HepG2 (cell line): ENCODE results near the gene SLC22A7. TPM values are rescaled to one million over a fixed set of nuclear protein-coding genes. Genes with fewer than 3 reads are reported as not detected.

Experiments
- ARHGAP35 ChIP-seq: sonication (generic); formaldehyde crosslinking; IDR thresholded peaks from 2 replicates; pipeline ENCODE4 v1.9.0; 2022; ENCODE audit warnings: mild to moderate bottlenecking, inconsistent platforms, moderate library complexity, missing genetic modification reagents, borderline replicate concordance
- ATF7 ChIP-seq, 2 experiments: fragments of 450-650 bp in 1 of 2; sonication (generic) in 1 of 2; formaldehyde crosslinking in 1 of 2; IDR thresholded peaks; 2 replicates each; pipeline versions ENCODE4 v1.4.0 to v1.6.1; 2016 to 2020; ENCODE audit warnings: antibody characterized with exemption in 1 of 2, mild to moderate bottlenecking in 1 of 2, missing genetic modification reagents in 1 of 2
- BRD4 ChIP-seq: sonication (generic); formaldehyde crosslinking; IDR thresholded peaks from 2 replicates; pipeline ENCODE4 v1.4.0; 2020; ENCODE audit warnings: missing genetic modification reagents
- KLF16 ChIP-seq, 2 experiments: sonication (generic) in 1 of 2; formaldehyde crosslinking in 1 of 2; IDR thresholded peaks; 2 replicates each; pipeline versions ENCODE4 v1.6.1 to v1.8.0; 2016 to 2023; ENCODE audit warnings: missing genetic modification reagents in 2 of 2, missing compliant biosample characterization in 1 of 2
- MYC ChIP-seq: sonication (generic); formaldehyde crosslinking; IDR thresholded peaks from 2 replicates; pipeline ENCODE4 v1.9.0; 2021; ENCODE audit warnings: missing genetic modification reagents, borderline replicate concordance
- NCOR1 ChIP-seq: fragments of 200-600 bp; sonication (generic); IDR thresholded peaks from 2 replicates; pipeline ENCODE4 v1.7.0; 2017; ENCODE audit warnings: antibody characterized with exemption, low read length, borderline replicate concordance
- RAD51 ChIP-seq: fragments of 450-650 bp; IDR thresholded peaks from 2 replicates; pipeline ENCODE4 v1.6.1; 2016; ENCODE audit warnings: borderline replicate concordance
- RARA ChIP-seq: IDR thresholded peaks from 2 replicates; pipeline ENCODE4 v1.6.1; 2016; ENCODE audit warnings: missing genetic modification reagents, missing compliant biosample characterization
- RFX3 ChIP-seq: IDR thresholded peaks from 2 replicates; pipeline ENCODE4 v1.6.1; 2016; ENCODE audit warnings: missing biosample characterization, missing genetic modification reagents
- SMARCC2 ChIP-seq: fragments of 450-650 bp; IDR thresholded peaks from 2 replicates; pipeline ENCODE4 v1.6.1; 2017; ENCODE audit warnings: antibody characterized with exemption, mild to moderate bottlenecking
- TOPORS ChIP-seq: sonication (generic); formaldehyde crosslinking; IDR thresholded peaks from 2 replicates; pipeline ENCODE4 v1.8.0; 2023; ENCODE audit warnings: mild to moderate bottlenecking, missing genetic modification reagents
- ZBTB20 ChIP-seq: sonication (generic); formaldehyde crosslinking; IDR thresholded peaks from 2 replicates; pipeline ENCODE4 v1.8.1; 2023; ENCODE audit warnings: missing genetic modification reagents, low read depth, mild to moderate bottlenecking, borderline replicate concordance
- ZBTB21 ChIP-seq: sonication (generic); formaldehyde crosslinking; IDR thresholded peaks from 2 replicates; pipeline ENCODE4 v1.4.0; 2020; ENCODE audit warnings: missing genetic modification reagents
- ZFAT ChIP-seq: sonication (generic); formaldehyde crosslinking; conservative IDR thresholded peaks from 2 replicates; pipeline ENCODE4 v1.8.1; 2023; ENCODE audit warnings: missing genetic modification reagents, inconsistent platforms
- ZFP36L2 ChIP-seq: sonication (generic); formaldehyde crosslinking; IDR thresholded peaks from 2 replicates; pipeline ENCODE4 v1.4.0; 2020; ENCODE audit warnings: missing genetic modification reagents
- ZFX ChIP-seq: sonication (generic); formaldehyde crosslinking; IDR thresholded peaks from 2 replicates; pipeline ENCODE4 v1.4.0; 2020; ENCODE audit warnings: mild to moderate bottlenecking, low read depth, missing genetic modification reagents, moderate library complexity
- ZNF138 ChIP-seq: sonication (generic); formaldehyde crosslinking; IDR thresholded peaks from 2 replicates; pipeline ENCODE4 v1.5.0; 2020; ENCODE audit warnings: mild to moderate bottlenecking, low read depth, missing genetic modification reagents
- polyA plus RNA-seq, 8 experiments: library from polyadenylated mRNA; depleted of rRNA in 3 of 8; stranded (reverse) in 7 of 8; unstranded in 1 of 8; fragments of >200 nt; fragmentation: Illumina TruSeq in 4 of 8; extraction: Trizol in 4 of 8; gene quantifications; 2 replicates each; pipeline versions ENCODE4 v1.2.1 to v1.2.3, GENCODE V29; 2011 to 2016; ENCODE audit warnings: low read depth in 4 of 8, missing spikeins in 1 of 8, mixed read lengths in 1 of 8; ENCODE audit not compliant: insufficient read depth in 1 of 8
- total RNA-seq, 5 experiments: library from RNA; depleted of rRNA; stranded (reverse); fragments of >200 nt; fragmentation: Illumina TruSeq; extraction: Trizol; gene quantifications; 2 replicates each; pipeline ENCODE4 v1.2.3, GENCODE V29; 2016; ENCODE audit warnings: low read depth in 1 of 5
- TF ChIP-seq, protein P1 (sequence below): IDR thresholded peaks from 2 replicates; pipeline ENCODE4 v1.6.1; 2016; ENCODE audit warnings: missing compliant biosample characterization, missing genetic modification reagents, borderline replicate concordance
- TF ChIP-seq, protein P2 (sequence below): sonication (generic); formaldehyde crosslinking; IDR thresholded peaks from 2 replicates; pipeline ENCODE4 v1.5.0; 2020; ENCODE audit warnings: mild to moderate bottlenecking, missing genetic modification reagents
- TF ChIP-seq, protein P3 (sequence below): sonication (generic); formaldehyde crosslinking; IDR thresholded peaks from 2 replicates; pipeline ENCODE4 v1.5.1; 2020; ENCODE audit warnings: missing genetic modification reagents, mild to moderate bottlenecking, borderline replicate concordance
- TF ChIP-seq, protein P4 (sequence below): sonication (generic); formaldehyde crosslinking; IDR thresholded peaks from 2 replicates; pipeline ENCODE4 v1.5.0; 2020; ENCODE audit warnings: mild to moderate bottlenecking, missing genetic modification reagents, borderline replicate concordance

The SLC22A7 gene
- total and polyA plus RNA-seq, 2 of the 13 experiments (the other 11 are each of a cell fraction or from before 2014, with no cell fraction given): 5.3 to 22.6 TPM

DNA sequence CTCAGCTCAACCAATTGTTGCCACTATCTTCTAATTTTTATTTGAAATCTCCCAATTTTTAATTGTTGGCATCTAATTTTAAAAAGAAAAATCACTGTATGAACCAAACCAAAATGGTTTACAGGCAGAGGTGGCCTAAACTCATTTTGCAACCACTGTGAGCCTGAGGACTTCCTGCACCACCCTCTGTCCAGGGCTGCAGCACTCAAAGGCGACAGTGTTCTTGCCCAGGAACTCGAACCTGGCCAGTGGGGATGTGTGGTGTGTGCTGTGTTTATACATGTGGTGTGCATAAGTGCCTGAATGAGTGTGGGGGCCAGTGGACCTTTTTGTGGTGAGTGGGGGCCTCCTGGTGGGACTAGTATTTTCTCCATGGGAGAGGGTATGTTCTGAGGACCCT lies 24.4 kb upstream of the SLC22A7 start (continued):
- TF ChIP-seq RAD51 (no peak), ZBTB20 (no peak), RFX3 (CRISPR knock-in tag) (no peak), BRD4 (CRISPR knock-in tag) (peak; percentile 33; the same call in 1 of the 2 replicates), ZFP36L2 (CRISPR knock-in tag) (no peak), SMARCC2 (no peak), ARHGAP35 (CRISPR knock-in tag) (no peak), MYC (CRISPR knock-in tag) (0 out of 2 replicates have a peak, but pooled peaks have one; percentile 18), ZFX (CRISPR knock-in tag) (peak; percentile 39; the same call in 1 of the 2 replicates), ZBTB21 (no peak), ZFAT (CRISPR knock-in tag) (no peak), RARA (peak; percentile 21; the same call in 1 of the 2 replicates), KLF16 (CRISPR knock-in tag; IDR thresholded peaks at IDR 0.05) (no peak), ATF7 (IDR thresholded peaks at IDR 0.05) (no peak), ATF7 (CRISPR knock-in tag; IDR thresholded peaks at IDR 0.05) (no peak), ZNF138 (CRISPR knock-in tag) (no peak), NCOR1 (no peak), TOPORS (CRISPR knock-in tag) (no peak)
- TF ChIP-seq, protein P1, sequence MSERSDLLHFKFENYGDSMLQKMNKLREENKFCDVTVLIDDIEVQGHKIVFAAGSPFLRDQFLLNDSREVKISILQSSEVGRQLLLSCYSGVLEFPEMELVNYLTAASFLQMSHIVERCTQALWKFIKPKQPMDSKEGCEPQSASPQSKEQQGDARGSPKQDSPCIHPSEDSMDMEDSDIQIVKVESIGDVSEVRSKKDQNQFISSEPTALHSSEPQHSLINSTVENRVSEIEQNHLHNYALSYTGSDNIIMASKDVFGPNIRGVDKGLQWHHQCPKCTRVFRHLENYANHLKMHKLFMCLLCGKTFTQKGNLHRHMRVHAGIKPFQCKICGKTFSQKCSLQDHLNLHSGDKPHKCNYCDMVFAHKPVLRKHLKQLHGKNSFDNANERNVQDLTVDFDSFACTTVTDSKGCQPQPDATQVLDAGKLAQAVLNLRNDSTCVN: no peak
- TF ChIP-seq, protein P2, sequence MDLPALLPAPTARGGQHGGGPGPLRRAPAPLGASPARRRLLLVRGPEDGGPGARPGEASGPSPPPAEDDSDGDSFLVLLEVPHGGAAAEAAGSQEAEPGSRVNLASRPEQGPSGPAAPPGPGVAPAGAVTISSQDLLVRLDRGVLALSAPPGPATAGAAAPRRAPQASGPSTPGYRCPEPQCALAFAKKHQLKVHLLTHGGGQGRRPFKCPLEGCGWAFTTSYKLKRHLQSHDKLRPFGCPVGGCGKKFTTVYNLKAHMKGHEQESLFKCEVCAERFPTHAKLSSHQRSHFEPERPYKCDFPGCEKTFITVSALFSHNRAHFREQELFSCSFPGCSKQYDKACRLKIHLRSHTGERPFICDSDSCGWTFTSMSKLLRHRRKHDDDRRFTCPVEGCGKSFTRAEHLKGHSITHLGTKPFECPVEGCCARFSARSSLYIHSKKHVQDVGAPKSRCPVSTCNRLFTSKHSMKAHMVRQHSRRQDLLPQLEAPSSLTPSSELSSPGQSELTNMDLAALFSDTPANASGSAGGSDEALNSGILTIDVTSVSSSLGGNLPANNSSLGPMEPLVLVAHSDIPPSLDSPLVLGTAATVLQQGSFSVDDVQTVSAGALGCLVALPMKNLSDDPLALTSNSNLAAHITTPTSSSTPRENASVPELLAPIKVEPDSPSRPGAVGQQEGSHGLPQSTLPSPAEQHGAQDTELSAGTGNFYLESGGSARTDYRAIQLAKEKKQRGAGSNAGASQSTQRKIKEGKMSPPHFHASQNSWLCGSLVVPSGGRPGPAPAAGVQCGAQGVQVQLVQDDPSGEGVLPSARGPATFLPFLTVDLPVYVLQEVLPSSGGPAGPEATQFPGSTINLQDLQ: no peak
- TF ChIP-seq, protein P3, sequence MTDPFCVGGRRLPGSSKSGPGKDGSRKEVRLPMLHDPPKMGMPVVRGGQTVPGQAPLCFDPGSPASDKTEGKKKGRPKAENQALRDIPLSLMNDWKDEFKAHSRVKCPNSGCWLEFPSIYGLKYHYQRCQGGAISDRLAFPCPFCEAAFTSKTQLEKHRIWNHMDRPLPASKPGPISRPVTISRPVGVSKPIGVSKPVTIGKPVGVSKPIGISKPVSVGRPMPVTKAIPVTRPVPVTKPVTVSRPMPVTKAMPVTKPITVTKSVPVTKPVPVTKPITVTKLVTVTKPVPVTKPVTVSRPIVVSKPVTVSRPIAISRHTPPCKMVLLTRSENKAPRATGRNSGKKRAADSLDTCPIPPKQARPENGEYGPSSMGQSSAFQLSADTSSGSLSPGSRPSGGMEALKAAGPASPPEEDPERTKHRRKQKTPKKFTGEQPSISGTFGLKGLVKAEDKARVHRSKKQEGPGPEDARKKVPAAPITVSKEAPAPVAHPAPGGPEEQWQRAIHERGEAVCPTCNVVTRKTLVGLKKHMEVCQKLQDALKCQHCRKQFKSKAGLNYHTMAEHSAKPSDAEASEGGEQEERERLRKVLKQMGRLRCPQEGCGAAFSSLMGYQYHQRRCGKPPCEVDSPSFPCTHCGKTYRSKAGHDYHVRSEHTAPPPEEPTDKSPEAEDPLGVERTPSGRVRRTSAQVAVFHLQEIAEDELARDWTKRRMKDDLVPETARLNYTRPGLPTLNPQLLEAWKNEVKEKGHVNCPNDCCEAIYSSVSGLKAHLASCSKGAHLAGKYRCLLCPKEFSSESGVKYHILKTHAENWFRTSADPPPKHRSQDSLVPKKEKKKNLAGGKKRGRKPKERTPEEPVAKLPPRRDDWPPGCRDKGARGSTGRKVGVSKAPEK: no peak
- TF ChIP-seq, protein P4, sequence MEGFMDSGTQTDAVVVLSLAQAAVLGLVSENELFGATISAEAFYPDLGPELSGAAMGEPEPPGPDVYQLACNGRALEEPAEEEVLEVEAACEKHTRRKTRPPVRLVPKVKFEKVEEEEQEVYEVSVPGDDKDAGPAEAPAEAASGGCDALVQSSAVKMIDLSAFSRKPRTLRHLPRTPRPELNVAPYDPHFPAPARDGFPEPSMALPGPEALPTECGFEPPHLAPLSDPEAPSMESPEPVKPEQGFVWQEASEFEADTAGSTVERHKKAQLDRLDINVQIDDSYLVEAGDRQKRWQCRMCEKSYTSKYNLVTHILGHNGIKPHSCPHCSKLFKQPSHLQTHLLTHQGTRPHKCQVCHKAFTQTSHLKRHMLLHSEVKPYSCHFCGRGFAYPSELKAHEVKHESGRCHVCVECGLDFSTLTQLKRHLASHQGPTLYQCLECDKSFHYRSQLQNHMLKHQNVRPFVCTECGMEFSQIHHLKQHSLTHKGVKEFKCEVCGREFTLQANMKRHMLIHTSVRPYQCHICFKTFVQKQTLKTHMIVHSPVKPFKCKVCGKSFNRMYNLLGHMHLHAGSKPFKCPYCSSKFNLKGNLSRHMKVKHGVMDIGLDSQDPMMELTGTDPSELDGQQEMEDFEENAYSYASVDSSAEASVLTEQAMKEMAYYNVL (CRISPR knock-in tag): no peak
